ENCODE measurements around the gene ADM.

ADM gene

DNA sequence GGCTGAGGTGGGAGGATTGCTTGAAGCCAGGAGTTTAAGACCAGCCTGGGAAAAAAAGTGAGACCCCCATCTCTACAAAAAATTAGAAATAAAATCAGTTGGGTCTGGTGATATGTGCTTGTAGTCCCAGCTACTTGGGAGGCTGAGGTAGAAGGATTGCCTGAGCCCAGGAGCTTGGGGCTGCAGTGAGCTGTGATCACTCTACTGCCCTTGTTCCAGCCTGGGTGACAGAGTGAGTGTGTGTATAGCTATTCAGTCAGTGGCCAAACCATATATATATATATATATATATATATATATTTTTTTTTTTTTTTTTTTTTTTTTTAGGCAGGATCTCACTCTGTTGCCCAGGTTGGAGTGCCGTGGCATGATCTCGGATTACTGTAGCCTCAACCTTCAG is 24.5 kb downstream of the ADM start:
- no peak for DNase-seq (ENCODE audit: low read depth)

GRCh38 chr11:10329935-10330334 is 25.1 kb downstream of the ADM start:
- peak; percentile 86 for DNase-seq (ENCODE audit: low read depth)

DNA sequence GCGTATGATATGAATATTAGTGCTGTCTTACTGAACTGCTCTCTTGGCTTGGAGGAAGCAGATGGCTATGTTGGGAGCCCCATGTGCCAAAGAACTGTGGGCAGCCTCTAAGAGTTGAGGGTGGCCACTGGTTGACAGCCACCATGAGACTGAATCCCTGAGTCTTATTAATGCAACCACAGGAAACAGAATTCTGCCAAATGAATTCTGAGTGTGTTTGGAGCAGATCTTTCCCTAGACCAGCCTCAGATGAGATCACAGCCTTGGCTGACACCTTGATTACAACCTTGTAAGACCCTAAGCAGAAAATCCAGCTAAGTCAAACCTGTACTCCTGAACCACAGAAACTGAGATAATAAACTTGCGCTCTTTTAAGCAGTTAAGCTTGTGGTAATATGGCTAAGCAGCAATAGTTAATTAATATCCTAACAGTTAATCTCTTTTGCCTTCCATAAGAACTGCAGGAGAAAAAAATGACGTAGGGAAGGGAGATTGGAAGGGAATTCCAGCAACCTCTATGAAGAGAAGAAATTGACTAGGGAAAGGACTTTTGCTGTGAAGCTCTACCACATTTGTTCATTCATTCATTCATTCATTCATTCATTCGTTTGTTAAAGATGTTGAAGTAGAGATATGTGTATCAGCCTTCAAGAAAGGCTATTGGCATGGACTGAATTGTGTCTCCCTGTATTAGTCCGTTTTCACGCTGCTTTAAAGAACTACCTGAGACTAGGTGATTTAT is 26.8 kb downstream of the ADM start:
- DNase-seq (ENCODE audit: low read depth): no peak

- DNase-seq (ENCODE audit: low read depth): no peak
Measured at GRCh38 chr11:10333490-10333889, 28.6 kb downstream of the ADM start.

- no peak for DNase-seq (ENCODE audit: low read depth)
Measured at GRCh38 chr11:10338287-10338686, 33.4 kb downstream of the ADM start.

- no peak for DNase-seq (ENCODE audit: low read depth)
Measured at GRCh38 chr11:10348650-10349280, 43.9 kb downstream of the ADM start.

DNA sequence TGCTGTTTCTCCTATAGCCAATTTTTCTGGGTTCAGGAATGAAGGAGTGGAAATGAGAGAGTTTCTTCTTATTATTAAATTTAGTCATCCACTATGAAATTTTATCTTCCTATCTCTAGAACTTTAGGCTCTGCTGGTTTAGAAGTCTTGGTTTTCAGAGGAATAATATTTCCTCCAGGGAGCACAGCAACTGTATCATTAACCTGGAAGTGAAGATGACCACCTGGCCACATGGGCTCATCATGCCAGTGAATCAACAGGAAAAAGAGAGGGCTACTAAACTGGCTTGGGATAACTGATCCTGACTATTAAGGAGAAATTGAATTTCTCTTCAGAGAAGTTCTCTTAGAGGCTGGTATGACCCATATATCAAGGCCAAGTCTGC is 44.4 kb downstream of the ADM start:
- no peak for DNase-seq (ENCODE audit: low read depth)

- DNase-seq (ENCODE audit: low read depth): no peak
Measured at GRCh38 chr11:10349806-10350205, 44.9 kb downstream of the ADM start.

DNA sequence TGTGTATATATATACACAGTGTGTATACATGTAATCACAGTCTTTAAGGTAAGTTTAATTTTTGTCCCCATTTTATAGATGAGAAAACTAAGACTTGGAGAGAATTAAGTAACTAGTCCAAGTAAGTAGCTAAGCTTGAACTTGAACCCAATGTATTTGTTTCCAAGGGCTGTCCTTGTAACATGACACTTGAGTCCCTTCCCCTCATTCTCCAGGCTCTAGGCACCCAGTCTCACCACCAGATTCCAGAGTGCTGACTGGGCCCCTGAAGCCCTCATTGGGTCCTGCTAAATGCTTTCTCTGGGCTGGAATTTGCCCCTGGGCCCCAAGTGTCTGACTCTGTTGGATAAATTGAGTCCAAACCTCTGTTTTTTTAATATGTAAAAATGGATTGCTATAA is 45.5 kb downstream of the ADM start:
- DNase-seq (ENCODE audit: low read depth): no peak

- DNase-seq (ENCODE audit: low read depth): no peak
Measured at GRCh38 chr11:10351435-10351764, 46.5 kb downstream of the ADM start.

DNA sequence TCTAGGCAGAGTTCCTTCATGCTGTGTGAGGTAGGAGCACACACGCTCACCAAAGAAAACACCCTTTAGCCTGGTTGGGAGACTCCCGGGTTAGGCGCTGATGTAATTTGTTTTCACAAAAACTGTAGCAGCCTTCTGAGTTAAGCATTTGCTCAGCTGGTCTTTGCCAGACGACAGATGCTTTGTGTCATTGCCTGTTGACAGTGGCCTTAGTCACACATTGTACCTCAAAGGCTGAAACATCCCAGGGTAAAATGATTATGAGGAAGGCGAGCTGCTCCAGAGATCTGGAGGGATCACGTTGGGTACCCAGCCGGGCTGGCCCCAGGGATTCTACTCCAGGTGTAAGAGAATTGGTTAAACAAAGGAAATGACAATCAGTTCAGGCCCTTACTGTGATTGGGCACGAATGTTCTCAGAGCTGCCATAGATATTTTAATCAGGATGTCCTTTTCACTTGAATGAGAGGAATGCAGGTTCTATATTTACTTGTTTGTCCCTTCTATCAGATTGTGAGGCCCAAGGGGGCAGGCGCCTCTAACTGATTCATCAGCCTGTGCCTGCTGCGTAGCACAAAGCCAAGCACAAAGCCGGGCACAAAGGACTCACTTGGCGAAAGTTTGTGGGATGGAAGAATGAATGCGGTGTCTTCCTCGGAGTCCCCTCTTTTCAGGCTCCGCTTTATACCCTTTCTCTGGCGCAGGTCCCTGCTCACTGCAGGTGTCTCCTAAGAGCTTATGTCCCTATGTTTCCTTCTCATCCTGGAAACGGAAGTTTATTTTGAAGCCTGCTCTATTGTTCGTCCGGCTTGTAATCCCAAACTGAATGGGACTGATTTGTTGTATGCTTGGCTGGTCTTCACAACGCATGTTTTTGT is 47.1 kb downstream of the ADM start:
- no peak for DNase-seq (ENCODE audit: low read depth)

GRCh38 chr11:10352921-10353550 is 48.2 kb downstream of the ADM start:
- DNase-seq (ENCODE audit: low read depth): no peak

DNA sequence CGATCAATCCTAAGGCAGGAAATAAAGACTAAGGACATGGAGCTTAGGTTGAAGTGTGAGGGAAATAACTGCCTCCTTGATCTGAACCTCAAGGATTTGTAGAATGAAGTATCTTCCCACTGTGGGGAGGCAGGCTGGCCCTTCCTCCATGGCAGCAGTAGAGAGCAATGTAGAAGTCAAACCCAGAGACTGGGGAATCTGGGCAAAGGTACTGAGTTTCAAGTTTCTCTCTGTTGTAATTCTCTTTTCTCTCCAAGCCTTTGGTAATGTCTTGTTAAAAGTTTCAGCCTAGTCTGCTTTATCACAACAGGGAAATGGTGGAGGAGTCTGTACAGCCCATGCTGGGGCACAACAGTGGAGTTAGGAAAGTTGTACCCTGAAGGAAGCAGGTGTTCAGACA is 49.5 kb downstream of the ADM start:
- DNase-seq (ENCODE audit: low read depth): no peak

- DNase-seq (ENCODE audit: low read depth): peak; percentile 83
Measured at GRCh38 chr11:10355257-10355661, 50.4 kb downstream of the ADM start.

- no peak for DNase-seq (ENCODE audit: low read depth)
Measured at GRCh38 chr11:10356161-10356560, 51.3 kb downstream of the ADM start.
